Ectodermal cell (in vitro differentiated cells): Measurements from ENCODE around the gene COX8C.
"Not testable (repeated sequence)": the region's sequence is repeated elsewhere in the genome, so short reads cannot be mapped to it uniquely, and the experiment has no call there.

Experiments
- H3K27ac ChIP-seq: 2 replicates; pipeline ENCODE4 v1.7.0; 2013; ENCODE audit warnings: mild to moderate bottlenecking, low read depth, low read length; ENCODE audit not compliant: insufficient read depth, poor library complexity, severe bottlenecking
- H3K27me3 ChIP-seq: 2 replicates; pipeline ENCODE4 v1.7.0; 2013; ENCODE audit warnings: mild to moderate bottlenecking, low read length; ENCODE audit not compliant: insufficient read depth, control insufficient read depth, poor library complexity, severe bottlenecking
- H3K36me3 ChIP-seq: one replicate; pipeline ENCODE4 v1.7.0; 2013; ENCODE audit warnings: low read length; ENCODE audit not compliant: control insufficient read depth, insufficient read depth
- H3K4me1 ChIP-seq: one replicate; pipeline ENCODE4 v1.7.0; 2013; ENCODE audit warnings: low read length; ENCODE audit not compliant: control insufficient read depth, insufficient read depth
- H3K4me3 ChIP-seq: 2 replicates; pipeline ENCODE4 v1.7.0; 2013; ENCODE audit warnings: low read depth, low read length, control low read depth; ENCODE audit not compliant: insufficient read depth
- H3K9me3 ChIP-seq: 2 replicates; pipeline ENCODE4 v1.7.0; 2013; ENCODE audit warnings: mild to moderate bottlenecking, low read length, moderate library complexity; ENCODE audit not compliant: control insufficient read depth
- WGBS, 2 experiments: methylation state at CpG; one replicate each; pipeline ENCODE4 v1.1.7; 2013; ENCODE audit warnings: missing lambda C conversion rate in 2 of 2; 5-methylcytosine and 5-hydroxymethylcytosine counted together

Gene COX8C

GRCh38 chr14:93369713-93370266 is 22.8 kb downstream of the COX8C start:
- WGBS, 2 experiments: 94 to 97% methylated on average over 4 of the region's 4 CpGs
- no peaks in the 10 kb centered on the region for H3K9me3 ChIP-seq
- H3K27me3 ChIP-seq: no peaks in the 10 kb centered on the region
- H3K4me3 ChIP-seq: no peak overlapping the region
- no peaks in the 10 kb centered on the region for H3K36me3 ChIP-seq
- no peaks in the 10 kb centered on the region for H3K4me1 ChIP-seq
- H3K27ac ChIP-seq: no peak overlapping the region

GRCh38 chr14:93375673-93376156 is 28.7 kb downstream of the COX8C start:
- Histone ChIP-seq H3K36me3 (no peaks in the 10 kb centered on the region), H3K4me3 (no peak overlapping the region), H3K9me3 (no peaks in the 10 kb centered on the region), H3K4me1 (no peaks in the 10 kb centered on the region), H3K27ac (no peak overlapping the region), H3K27me3 (no peaks in the 10 kb centered on the region)
- 90 to 91% methylated on average over 6 of the region's 6 CpGs for WGBS, 2 experiments

GRCh38 chr14:93379831-93380230 is 32.8 kb downstream of the COX8C start:
- H3K4me3 ChIP-seq: no peak overlapping the region
- no peaks in the 10 kb centered on the region for H3K4me1 ChIP-seq
- WGBS, 2 experiments: 81 to 100% methylated on average over 1 of the region's 1 CpG
- no peaks in the 10 kb centered on the region for H3K36me3 ChIP-seq
- no peak overlapping the region for H3K27ac ChIP-seq
- H3K27me3 ChIP-seq: no peaks in the 10 kb centered on the region
- no peaks in the 10 kb centered on the region for H3K9me3 ChIP-seq

- no peaks in the 10 kb centered on the region for H3K9me3 ChIP-seq
- 84 to 92% methylated on average over 1 of the region's 1 CpG for WGBS, 2 experiments
Observed at GRCh38 chr14:93381644-93382043, 34.7 kb downstream of the COX8C start.

GRCh38 chr14:93384256-93384655 is 37.3 kb downstream of the COX8C start:
- not testable (repeated sequence) for H3K4me1 ChIP-seq, H3K36me3 ChIP-seq, H3K9me3 ChIP-seq, H3K27ac ChIP-seq, H3K4me3 ChIP-seq, H3K27me3 ChIP-seq
- 80 to 88% methylated on average over 1 of the region's 1 CpG for WGBS, 2 experiments

More at GRCh38 chr14:93381644-93382043, 34.7 kb downstream of the COX8C start:
- Histone ChIP-seq H3K27ac (no peak overlapping the region), H3K36me3 (no peaks in the 10 kb centered on the region), H3K4me3 (no peak overlapping the region), H3K27me3 (no peaks in the 10 kb centered on the region), H3K4me1 (no peaks in the 10 kb centered on the region)

- Histone ChIP-seq H3K4me3 (no peak overlapping the region), H3K4me1 (no peaks in the 10 kb centered on the region), H3K36me3 (no peaks in the 10 kb centered on the region), H3K27me3 (no peaks in the 10 kb centered on the region), H3K9me3 (no peaks in the 10 kb centered on the region), H3K27ac (no peak overlapping the region)
Observed at GRCh38 chr14:93395231-93395630, 48.2 kb downstream of the COX8C start.

- Histone ChIP-seq H3K27ac (no peak overlapping the region), H3K9me3 (no peaks in the 10 kb centered on the region), H3K4me3 (no peak overlapping the region), H3K36me3 (no peaks in the 10 kb centered on the region), H3K4me1 (no peaks in the 10 kb centered on the region), H3K27me3 (no peaks in the 10 kb centered on the region)
- WGBS, 2 experiments: no CpG with 5 or more reads among the region's 1 CpG
Observed at GRCh38 chr14:93396456-93396855, 49.5 kb downstream of the COX8C start.
